VCaP (cell line): Measurements from ENCODE around the gene MYO9A.
"Not testable (repeated sequence)": the region's sequence is repeated elsewhere in the genome, so short reads cannot be mapped to it uniquely, and the experiment has no call there.

Source experiments
- H3K27ac ChIP-seq: fragments of 450-650 bp; 2 replicates; pipeline ENCODE4 v1.5.1; 2017
- TF ChIP-seq, protein P1 (sequence below): fragments of 450-650 bp; conservative IDR thresholded peaks from 2 replicates; pipeline ENCODE4 v1.5.1; 2017; ENCODE audit warnings: mild to moderate bottlenecking, moderate library complexity

Gene MYO9A

GRCh38 chr15:72011302-72011942, 106.5 kb downstream of the MYO9A start:
- TF ChIP-seq, protein P1, sequence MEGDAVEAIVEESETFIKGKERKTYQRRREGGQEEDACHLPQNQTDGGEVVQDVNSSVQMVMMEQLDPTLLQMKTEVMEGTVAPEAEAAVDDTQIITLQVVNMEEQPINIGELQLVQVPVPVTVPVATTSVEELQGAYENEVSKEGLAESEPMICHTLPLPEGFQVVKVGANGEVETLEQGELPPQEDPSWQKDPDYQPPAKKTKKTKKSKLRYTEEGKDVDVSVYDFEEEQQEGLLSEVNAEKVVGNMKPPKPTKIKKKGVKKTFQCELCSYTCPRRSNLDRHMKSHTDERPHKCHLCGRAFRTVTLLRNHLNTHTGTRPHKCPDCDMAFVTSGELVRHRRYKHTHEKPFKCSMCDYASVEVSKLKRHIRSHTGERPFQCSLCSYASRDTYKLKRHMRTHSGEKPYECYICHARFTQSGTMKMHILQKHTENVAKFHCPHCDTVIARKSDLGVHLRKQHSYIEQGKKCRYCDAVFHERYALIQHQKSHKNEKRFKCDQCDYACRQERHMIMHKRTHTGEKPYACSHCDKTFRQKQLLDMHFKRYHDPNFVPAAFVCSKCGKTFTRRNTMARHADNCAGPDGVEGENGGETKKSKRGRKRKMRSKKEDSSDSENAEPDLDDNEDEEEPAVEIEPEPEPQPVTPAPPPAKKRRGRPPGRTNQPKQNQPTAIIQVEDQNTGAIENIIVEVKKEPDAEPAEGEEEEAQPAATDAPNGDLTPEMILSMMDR = no peak
- H3K27ac ChIP-seq = no peak overlapping the region

GRCh38 chr15:72009222-72009621, 108.7 kb downstream of the MYO9A start:
- TF ChIP-seq, protein P1 = no peak
- no peak overlapping the region for H3K27ac ChIP-seq

GRCh38 chr15:72006382-72006781, 111.6 kb downstream of the MYO9A start:
- TF ChIP-seq, protein P1 = no peak
- H3K27ac ChIP-seq = no peak overlapping the region

GRCh38 chr15:72005483-72005882, 112.5 kb downstream of the MYO9A start:
- TF ChIP-seq, protein P1 = no peak
- H3K27ac ChIP-seq = no peak overlapping the region

- no peak overlapping the region for H3K27ac ChIP-seq
- TF ChIP-seq, protein P1 = no peak
Observed at GRCh38 chr15:71999807-72000206, 118.1 kb downstream of the MYO9A start.

DNA sequence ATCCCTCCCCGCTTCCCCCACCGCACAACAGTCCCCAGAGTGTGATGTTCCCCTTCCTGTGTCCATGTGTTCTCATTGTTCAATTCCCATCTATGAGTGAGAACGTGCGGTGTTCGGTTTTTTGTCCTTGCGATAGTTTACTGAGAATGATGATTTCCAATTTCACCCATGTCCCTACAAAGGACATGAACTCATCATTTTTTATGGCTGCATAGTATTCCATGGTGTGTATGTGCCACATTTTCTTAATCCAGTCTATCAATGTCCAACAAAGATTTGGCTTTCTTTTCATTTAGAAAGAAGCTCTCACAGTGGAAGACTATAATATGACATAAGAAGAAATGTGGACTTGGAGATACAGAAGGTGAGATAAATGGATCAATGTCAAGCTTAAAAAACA, 119.2 kb downstream of the MYO9A start:
- not testable (repeated sequence) for H3K27ac ChIP-seq

DNA sequence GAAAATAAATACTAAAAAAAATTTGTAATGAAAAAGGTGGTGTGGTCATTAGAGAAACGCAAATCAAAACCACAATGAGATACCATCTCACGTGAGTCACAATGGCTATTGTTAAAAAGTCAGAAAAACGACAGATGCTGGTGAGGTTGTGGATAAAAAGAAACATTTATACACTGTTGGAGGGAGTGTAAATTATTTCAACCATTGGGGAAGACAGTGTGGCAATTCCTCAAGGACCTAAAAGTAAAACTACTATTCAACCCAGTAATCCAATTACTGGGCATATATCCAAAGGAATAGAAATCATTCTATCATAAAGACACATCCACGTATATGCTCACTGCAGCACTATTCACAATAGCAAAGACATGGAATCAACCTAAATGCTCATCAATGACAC, 120.3 kb downstream of the MYO9A start:
- no peak overlapping the region for H3K27ac ChIP-seq
- TF ChIP-seq, protein P1 = no peak

DNA sequence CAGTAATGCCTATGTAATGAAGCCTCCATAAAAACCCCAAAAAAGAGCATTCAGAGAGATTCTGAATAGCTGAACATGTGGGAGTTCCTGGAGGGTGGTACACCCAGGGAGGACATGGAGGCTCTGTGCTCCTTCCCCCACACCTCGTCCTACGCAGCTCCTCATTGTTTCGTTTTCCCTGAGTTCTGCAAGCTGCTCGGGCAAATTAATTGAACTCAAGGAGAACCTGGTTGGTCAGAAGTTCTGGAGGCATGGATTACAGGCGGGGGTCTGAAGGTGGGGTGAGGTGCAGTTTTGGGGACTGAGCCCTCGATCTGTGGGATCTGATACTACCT, 142.2 kb downstream of the MYO9A start:
- H3K27ac ChIP-seq = no peak overlapping the region
- TF ChIP-seq, protein P1 = no peak
